IMR-90 (cell line): ENCODE measurements around the gene SENP2. TPM values are rescaled to one million over a fixed set of nuclear protein-coding genes. Genes with fewer than 3 reads are reported as not detected.

Experiments
- ATAC-seq: fragments of 200-7000 bp; cut with Tn5 transposase; 2 replicates; pipeline ENCODE4 v1.9.1; 2020; ENCODE audit warnings: low read depth, mild to moderate bottlenecking, moderate library complexity
- BruUV-seq: library from RNA; stranded (reverse); fragments of 400-500 nt; replicated peaks from 2 replicates; lab custom pipeline; 2021; lab: Mats Ljungman, UMichigan
- CTCF ChIA-PET: fragments of 300-600 bp; formaldehyde crosslinking; extraction: SDS; loops from one replicate; lab custom pipeline; 2021; ENCODE audit warnings: antibody characterized with exemption; lab: Yijun Ruan, JAX
- POLR2A ChIA-PET: fragments of 300-600 bp; sonication (Branson Sonifier 250); formaldehyde crosslinking; loops from one replicate; lab custom pipeline; 2022; ENCODE audit warnings: antibody characterized with exemption; ENCODE audit not compliant: unreplicated experiment; lab: Charles Lee
- DNase-seq: peaks from one replicate; pipeline ENCODE4 v3.0.0; 2013
- H2AFZ ChIP-seq: replicated peaks from 2 replicates; pipeline ENCODE3; 2013; ENCODE audit warnings: low read length, mild to moderate bottlenecking; ENCODE audit not compliant: poor library complexity
- H2AK5ac ChIP-seq: 2 replicates; pipeline ENCODE4 v1.6.1; 2013; ENCODE audit warnings: low read depth, low read length, inconsistent platforms
- H2AK9ac ChIP-seq: replicated peaks from 2 replicates; pipeline ENCODE3; 2013; ENCODE audit warnings: mild to moderate bottlenecking, low read depth, low read length, moderate library complexity; ENCODE audit not compliant: poor library complexity
- H2BK120ac ChIP-seq: 2 replicates; pipeline ENCODE4 v1.6.1; 2013; ENCODE audit warnings: low read depth, low read length, inconsistent platforms
- H2BK15ac ChIP-seq: 3 replicates; pipeline ENCODE4 v1.6.1; 2013; ENCODE audit warnings: low read depth, low read length, inconsistent platforms
- H2BK20ac ChIP-seq: 2 replicates; pipeline ENCODE4 v1.6.1; 2013; ENCODE audit warnings: low read depth, mild to moderate bottlenecking, inconsistent platforms, low read length, moderate library complexity
- H2BK5ac ChIP-seq: 2 replicates; pipeline ENCODE4 v1.6.1; 2013; ENCODE audit warnings: mild to moderate bottlenecking, low read depth, low read length, inconsistent platforms; ENCODE audit not compliant: poor library complexity, severe bottlenecking
- H3K14ac ChIP-seq: replicated peaks from 2 replicates; pipeline ENCODE4 v1.6.1; 2013; ENCODE audit warnings: low read depth, low read length, inconsistent platforms
- H3K18ac ChIP-seq: 2 replicates; pipeline ENCODE4 v1.6.1; 2013; ENCODE audit warnings: low read depth, low read length, control low read depth
- H3K23ac ChIP-seq: 2 replicates; pipeline ENCODE4 v1.6.1; 2013; ENCODE audit warnings: low read depth, low read length, inconsistent platforms
- H3K27ac ChIP-seq: 2 replicates; pipeline ENCODE4 v1.5.1; 2013; ENCODE audit warnings: mild to moderate bottlenecking, control low read depth, low read length; ENCODE audit not compliant: insufficient read depth
- H3K27me3 ChIP-seq: 2 replicates; pipeline ENCODE4 v1.6.1; 2013; ENCODE audit warnings: low read length; ENCODE audit not compliant: control insufficient read depth, insufficient read depth
- H3K36me3 ChIP-seq: 2 replicates; pipeline ENCODE4 v1.6.1; 2013; ENCODE audit warnings: low read length, mixed read lengths; ENCODE audit not compliant: control insufficient read depth, insufficient read depth
- H3K4ac ChIP-seq: 2 replicates; pipeline ENCODE4 v1.6.1; 2013; ENCODE audit warnings: low read depth, low read length, inconsistent platforms
- H3K4me1 ChIP-seq: 2 replicates; pipeline ENCODE4 v1.6.1; 2013; ENCODE audit warnings: low read length, mixed read lengths; ENCODE audit not compliant: control insufficient read depth, insufficient read depth
- H3K4me2 ChIP-seq: 2 replicates; pipeline ENCODE4 v1.6.1; 2013; ENCODE audit warnings: low read depth, mild to moderate bottlenecking, control low read depth, low read length, moderate library complexity
- H3K4me3 ChIP-seq: 2 replicates; pipeline ENCODE4 v1.5.1; 2013; ENCODE audit warnings: low read depth, mild to moderate bottlenecking, control low read depth, low read length, moderate library complexity; ENCODE audit not compliant: insufficient read depth
- H3K56ac ChIP-seq: 2 replicates; pipeline ENCODE4 v1.6.1; 2013; ENCODE audit warnings: low read length, inconsistent platforms; ENCODE audit not compliant: insufficient read depth; ENCODE audit errors: extremely low read depth
- H3K79me1 ChIP-seq, 2 experiments: 2 replicates each; pipeline ENCODE4 v1.6.1; 2013; ENCODE audit warnings: low read length in 2 of 2, inconsistent platforms in 1 of 2, low read depth in 1 of 2
- H3K9ac ChIP-seq: 2 replicates; pipeline ENCODE4 v1.6.1; 2013; ENCODE audit warnings: low read depth, low read length, control low read depth
- H3K9me1 ChIP-seq: 2 replicates; pipeline ENCODE4 v1.6.1; 2013; ENCODE audit warnings: low read length, inconsistent platforms; ENCODE audit not compliant: insufficient read depth
- H3K9me3 ChIP-seq: 2 replicates; pipeline ENCODE4 v1.6.1; 2013; ENCODE audit warnings: low read length; ENCODE audit not compliant: control insufficient read depth, insufficient read depth
- H4K20me1 ChIP-seq: 2 replicates; pipeline ENCODE4 v1.6.1; 2013; ENCODE audit warnings: low read length, inconsistent platforms; ENCODE audit not compliant: insufficient read depth
- H4K5ac ChIP-seq: 2 replicates; pipeline ENCODE4 v1.6.1; 2013; ENCODE audit warnings: mild to moderate bottlenecking, low read depth, low read length, control low read depth
- H4K8ac ChIP-seq, 2 experiments: 2 replicates each; pipeline ENCODE4 v1.6.1; 2013; ENCODE audit warnings: low read depth in 2 of 2, low read length in 2 of 2, control low read depth in 1 of 2, inconsistent platforms in 1 of 2
- H4K91ac ChIP-seq: 2 replicates; pipeline ENCODE4 v1.6.1; 2013; ENCODE audit warnings: low read depth, low read length, inconsistent platforms; ENCODE audit not compliant: insufficient read depth
- ELK1 ChIP-seq: fragments of 150-350 bp; IDR thresholded peaks from 2 replicates; pipeline ENCODE4 v1.6.1; 2016; ENCODE audit warnings: low read depth, mild to moderate bottlenecking, low read length, moderate library complexity, borderline replicate concordance
- WGBS, 2 experiments: methylation state at CpG; one replicate each; pipeline versions ENCODE4 v1.1.5 to v1.1.7; 2013; ENCODE audit warnings: missing lambda C conversion rate in 2 of 2; ENCODE audit not compliant: insufficient read length in 1 of 2; ENCODE audit errors: extremely low coverage in 2 of 2; 5-methylcytosine and 5-hydroxymethylcytosine counted together
- dilution Hi-C: fragments of 300-500 bp; cut with HindIII; formaldehyde crosslinking; loops from one replicate; pipeline ENCODE4 v1.14.3; 2018; ENCODE audit warnings: low sequenced_read_pairs; ENCODE audit not compliant: unreplicated experiment
- in situ Hi-C: fragments of 300-500 bp; cut with MboI; formaldehyde crosslinking; loops from 3 replicates; pipeline ENCODE4 v1.14.3; 2019; ENCODE audit warnings: low sequenced_read_pairs, inconsistent platforms, mixed read lengths
- intact Hi-C: fragments of 100-400 bp; cut with micrococcal nuclease; formaldehyde crosslinking; loops from 2 replicates; pipeline ENCODE4 v1.10.0; 2022
- polyA plus RNA-seq, 3 experiments: library from polyadenylated mRNA; depleted of rRNA; stranded (reverse); fragments of >200 nt; gene quantifications; 2 replicates each; pipeline ENCODE4 v1.2.3, GENCODE V29; 2012; ENCODE audit warnings: low replicate concordance in 1 of 3
- total RNA-seq: library from RNA; depleted of rRNA; stranded (reverse); fragments of >200 nt; gene quantifications from 2 replicates; pipeline ENCODE4 v1.2.3, GENCODE V29; 2012

SENP2 gene
- total and polyA plus RNA-seq, 2 of the 4 experiments (the other 2 are of a cell fraction): 9.4 to 15.2 TPM

DNA sequence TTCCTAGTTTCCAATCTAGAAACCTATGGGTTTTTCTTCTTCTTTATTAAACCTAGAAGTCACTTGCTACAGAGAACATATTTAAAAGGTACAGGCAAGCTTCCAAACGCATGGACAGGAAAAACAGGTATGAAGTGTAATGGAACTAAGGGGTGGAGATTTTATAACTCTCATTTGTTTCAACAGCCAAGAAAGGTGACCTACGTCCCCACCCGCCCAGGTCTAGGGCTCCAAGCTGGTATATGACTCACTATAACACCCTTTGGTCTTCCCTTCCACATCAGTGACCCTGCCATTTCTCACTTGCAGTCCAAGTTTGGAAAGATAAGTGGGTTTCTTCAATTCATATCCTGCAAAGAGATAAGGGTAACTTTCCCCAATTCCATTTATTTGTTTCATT, 27.7 kb upstream of the SENP2 start:
- ATAC-seq: peak; percentile 22; the same call in 1 of the 2 replicates
- no peak overlapping the region for H4K91ac ChIP-seq

More for the DNA sequence above, 27.7 kb upstream of the SENP2 start:
- Histone ChIP-seq H3K56ac (no peak overlapping the region), H4K20me1 (no peaks in the 10 kb centered on the region), H3K27me3 (peaks cover 12% of the 10 kb centered on the region), H3K9ac (no peak overlapping the region), H2AK9ac (no peak overlapping the region), H4K8ac (no peak overlapping the region), H3K23ac (no peak overlapping the region), H3K4me2 (no peak overlapping the region), H3K14ac (no peak overlapping the region), H3K4me1 (peaks cover 2% of the 10 kb centered on the region; the same call in 1 of the 2 replicates), H2AK5ac (no peak overlapping the region), H3K4me3 (no peak overlapping the region), H2BK15ac (no peak overlapping the region), H3K4ac (no peak overlapping the region), H3K18ac (no peak overlapping the region), H2BK5ac (no peak overlapping the region), H3K36me3 (no peaks in the 10 kb centered on the region), H3K9me1 (no peaks in the 10 kb centered on the region), H4K5ac (no peak overlapping the region), H3K9me3 (no peaks in the 10 kb centered on the region), H2BK20ac (no peak overlapping the region), H2BK120ac (no peak overlapping the region), H2AFZ (no peak overlapping the region), H3K27ac (no peak overlapping the region), H3K79me1 (no peaks in the 10 kb centered on the region)
- ChIA-PET CTCF (interaction anchor here (0.6 to 2.3 kb wide), 5 partner anchors 14 to 242 kb away, joined by 3 to 9 read pairs (median 4); partner anchors contain the start of gene TMEM41A), POLR2A (no interaction called here)
- no TSS peak for BruUV-seq
- intact Hi-C loops (loop anchor here (5.0 kb wide), 1 partner anchor 196 kb away; the partner anchor contains the start of gene MAP3K13), dilution Hi-C loops (no loop called here), in situ Hi-C loops (no loop called here)
- DNase-seq: no peak
- TF ChIP-seq ELK1: no peak
- no CpG with 5 or more reads among the region's 3 CpGs for WGBS, 2 experiments
